GM19240 (cell line): ENCODE results near the gene NIN.

ENCODE experiments used
- DNase-seq: peaks from one replicate; pipeline ENCODE4 v3.0.0; 2011; ENCODE audit warnings: low spot score; ENCODE audit not compliant: insufficient read length

Gene NIN

GRCh38 chr14:50830932-50831725, at the start of gene NIN:
TSS of gene NIN (minus strand) at chr14:50831162. CDS start at chr14:50822056, 9,106 bp downstream.
- no peak for DNase-seq

- DNase-seq = peak; percentile 73
Observed at GRCh38 chr14:50875359-50876070, 44.6 kb upstream of the NIN start.

GRCh38 chr14:50874757-50875156, 43.8 kb upstream of the NIN start:
- DNase-seq = no peak

- DNase-seq = no peak
Observed at GRCh38 chr14:50871914-50872732, 41.2 kb upstream of the NIN start, which contains the start of gene ABHD12B. TSS of gene ABHD12B (plus strand) at chr14:50872053. CDS start at chr14:50872175, 122 bp downstream.

- no peak for DNase-seq
Observed at GRCh38 chr14:50871228-50871627, 40.3 kb upstream of the NIN start.

- no peak for DNase-seq
Observed at GRCh38 chr14:50865391-50866076, 34.6 kb upstream of the NIN start.

- DNase-seq = no peak
Observed at GRCh38 chr14:50864946-50865345, 34.0 kb upstream of the NIN start.

- DNase-seq = no peak
Observed at GRCh38 chr14:50864237-50864636, 33.3 kb upstream of the NIN start.

- DNase-seq = no peak
Observed at GRCh38 chr14:50862036-50862570, 31.1 kb upstream of the NIN start.

- DNase-seq = peak; percentile 62
Observed at GRCh38 chr14:50860478-50861086, 29.6 kb upstream of the NIN start.

GRCh38 chr14:50859296-50859624, 28.3 kb upstream of the NIN start:
- no peak for DNase-seq

- DNase-seq = no peak
Observed at GRCh38 chr14:50856660-50857059, 25.7 kb upstream of the NIN start.

- no peak for DNase-seq
Observed at GRCh38 chr14:50855558-50855957, 24.6 kb upstream of the NIN start.

GRCh38 chr14:50854521-50854920, 23.6 kb upstream of the NIN start:
- DNase-seq = no peak

GRCh38 chr14:50853891-50854290, 22.9 kb upstream of the NIN start:
- no peak for DNase-seq

- no peak for DNase-seq
Observed at GRCh38 chr14:50846226-50846880, 15.4 kb upstream of the NIN start.

- DNase-seq = no peak
Observed at GRCh38 chr14:50845166-50845565, 14.2 kb upstream of the NIN start.

- DNase-seq = no peak
Observed at GRCh38 chr14:50844391-50844790, 13.4 kb upstream of the NIN start.

GRCh38 chr14:50839691-50840090, 8.7 kb upstream of the NIN start:
- no peak for DNase-seq

GRCh38 chr14:50839048-50839447, 8.1 kb upstream of the NIN start:
- no peak for DNase-seq
